Right ventricle myocardium inferior (tissue), 1 donor: Measurements from ENCODE around the gene NOTCH1. TPM values are rescaled to one million over a fixed set of nuclear protein-coding genes. Genes with fewer than 3 reads are reported as not detected.

Experiments
- ATAC-seq: fragments of 200-7000 bp; cut with Tn5 transposase; one replicate; pipeline ENCODE4 v1.9.1; 2020; ENCODE audit warnings: mild to moderate bottlenecking, moderate library complexity
- DNase-seq: peaks from one replicate; pipeline ENCODE4 v3.0.0; 2021; ENCODE audit errors: missing footprints
- intact Hi-C: fragments of 100-400 bp; cut with DNase I; formaldehyde crosslinking; loops from one replicate; pipeline ENCODE4 v1.11.0; 2022
- microRNA-seq: library from miRNA; unstranded; fragments of <30 nt; microRNA quantifications from one replicate; pipeline ENCODE4 v1.2.0, GENCODE V29; 2020
- total RNA-seq: library from RNA; stranded (reverse); fragmentation: NEBNext Ultra II Directional; extraction: Animal tissue kit (Norgen Biotek cat#: 25700); gene quantifications from one replicate; pipeline ENCODE4 v1.2.1, GENCODE V29; 2021
- donor health status: DM: no; HTN: yes; CAD: no; lungs with severe emphysema.

Gene NOTCH1
- total RNA-seq, 1 donor from 2014 or later: 18.7 TPM

GRCh38 chr9:136445799-136446198 is 100.0 kb downstream of the NOTCH1 start:
- intact Hi-C loops: no loop called here
- ATAC-seq: no peak
- no peak for DNase-seq

Small RNA genes within 50 kb of the gene (microRNA-seq; reads per million reads assigned to microRNA genes)
- gene MIR4673 (not detected), gene MIR4674 (not detected)

Other genes with a start within 250 kb of the NOTCH1 start
- gene CCDC187, start 242.0 kb downstream of the NOTCH1 start, total RNA-seq: not detected
- 48.6 TPM for gene GPSM1, start 218.5 kb downstream of the NOTCH1 start, total RNA-seq
- gene DNLZ, start 182.3 kb downstream of the NOTCH1 start, total RNA-seq: 40.6 TPM
- 1.4 TPM for gene CARD9, start 172.4 kb downstream of the NOTCH1 start, total RNA-seq
- gene SNAPC4, start 145.9 kb downstream of the NOTCH1 start, total RNA-seq: 4.0 TPM
- gene ENTR1, start 135.4 kb downstream of the NOTCH1 start, total RNA-seq: 23.7 TPM
- 71.8 TPM for gene PMPCA, start 135.4 kb downstream of the NOTCH1 start, total RNA-seq
- 10.8 TPM for gene INPP5E, start 106.2 kb downstream of the NOTCH1 start, total RNA-seq
- 22.3 TPM for gene SEC16A, start 63.0 kb downstream of the NOTCH1 start, total RNA-seq
- 72.0 TPM for gene EGFL7, start 116.9 kb upstream of the NOTCH1 start, total RNA-seq
- 57.9 TPM for gene AGPAT2, start 141.4 kb upstream of the NOTCH1 start, total RNA-seq
- gene DIPK1B, start 166.5 kb upstream of the NOTCH1 start, total RNA-seq: 16.4 TPM
- 11.3 TPM for gene LCN10, start 196.9 kb upstream of the NOTCH1 start, total RNA-seq
- gene LCN6, start 202.5 kb upstream of the NOTCH1 start, total RNA-seq: 22.2 TPM
- not detected for gene LCN8, start 212.2 kb upstream of the NOTCH1 start, total RNA-seq
- gene LCN15, start 218.5 kb upstream of the NOTCH1 start, total RNA-seq: 0.46 TPM
- 75.9 TPM for gene TMEM141, start 245.3 kb upstream of the NOTCH1 start, total RNA-seq